HEK293 (cell line): ENCODE data around the gene CORO6.

Experiments used
- CTCF ChIA-PET: fragments of 350-600 bp; formaldehyde crosslinking; extraction: SDS; loops from one replicate; lab custom pipeline; 2021; ENCODE audit warnings: antibody characterized with exemption; lab: Yijun Ruan, JAX
- POLR2A ChIA-PET: fragments of 300-600 bp; formaldehyde crosslinking; extraction: SDS; loops from one replicate; lab custom pipeline; 2020; ENCODE audit warnings: antibody characterized with exemption, inconsistent platforms; lab: Yijun Ruan, JAX
- H3K27ac ChIP-seq: fragments of 200-500 bp; sonication (Bioruptor generic); 2 replicates; pipeline ENCODE4 v1.5.1; 2014; ENCODE audit warnings: low read depth, low read length, control low read depth, inconsistent platforms; ENCODE audit errors: extremely low read depth
- H3K36me3 ChIP-seq, 2 experiments: fragments of 200-500 bp in 1 of 2; sonication (Bioruptor generic) in 1 of 2; 1 replicate in 1 of 2; 2 replicates in 1 of 2; pipeline ENCODE4 v1.5.1; 2014 to 2017; ENCODE audit warnings: inconsistent platforms in 2 of 2, low read length in 2 of 2; ENCODE audit not compliant: control insufficient read depth in 2 of 2, insufficient read depth in 1 of 2
- H3K4me1 ChIP-seq: fragments of 200-500 bp; sonication (Bioruptor generic); 2 replicates; pipeline ENCODE4 v1.5.1; 2014; ENCODE audit warnings: mild to moderate bottlenecking, low read length, inconsistent platforms; ENCODE audit not compliant: control insufficient read depth, insufficient read depth
- H3K4me3 ChIP-seq: 2 replicates; pipeline ENCODE4 v1.5.1; 2011; ENCODE audit warnings: low read depth, mild to moderate bottlenecking, control low read depth, low read length, moderate library complexity
- H3K9me3 ChIP-seq: fragments of 200-500 bp; sonication (Bioruptor generic); 2 replicates; pipeline ENCODE4 v1.5.1; 2014; ENCODE audit warnings: low read depth, low read length, inconsistent platforms; ENCODE audit not compliant: control insufficient read depth, insufficient read depth
- GFI1B ChIP-seq: fragments of 450-650 bp; formaldehyde crosslinking; IDR thresholded peaks from 2 replicates; pipeline ENCODE4 v1.5.1; 2016; ENCODE audit warnings: missing biosample characterization, missing genetic modification characterization
- GLI2 ChIP-seq: fragments of 450-650 bp; formaldehyde crosslinking; IDR thresholded peaks from 2 replicates; pipeline ENCODE4; 2017; ENCODE audit warnings: missing biosample characterization, missing genetic modification characterization, low read depth, borderline replicate concordance
- GLIS1 ChIP-seq: fragments of 450-650 bp; formaldehyde crosslinking; IDR thresholded peaks from 2 replicates; pipeline ENCODE4 v1.5.1; 2016; ENCODE audit warnings: missing biosample characterization, missing genetic modification characterization
- GLIS2 ChIP-seq: fragments of 450-650 bp; formaldehyde crosslinking; IDR thresholded peaks from 2 replicates; pipeline ENCODE4 v1.5.1; 2016; ENCODE audit warnings: missing biosample characterization, missing genetic modification characterization
- IKZF3 ChIP-seq: fragments of 450-650 bp; IDR thresholded peaks from 2 replicates; pipeline ENCODE4 v1.5.0; 2018; ENCODE audit warnings: missing biosample characterization, mild to moderate bottlenecking, missing genetic modification characterization, moderate library complexity
- MYNN ChIP-seq: fragments of 450-650 bp; formaldehyde crosslinking; IDR thresholded peaks from 2 replicates; pipeline ENCODE4 v1.5.1; 2016; ENCODE audit warnings: missing biosample characterization, missing genetic modification characterization, borderline replicate concordance
- RBAK ChIP-seq: fragments of 450-650 bp; formaldehyde crosslinking; IDR thresholded peaks from 2 replicates; pipeline ENCODE4 v1.5.1; 2016; ENCODE audit warnings: missing biosample characterization, missing genetic modification characterization
- YY1 ChIP-seq: fragments of 450-650 bp; formaldehyde crosslinking; IDR thresholded peaks from 2 replicates; pipeline ENCODE4 v1.5.1; 2018; ENCODE audit warnings: missing biosample characterization, missing genetic modification characterization
- ZFP37 ChIP-seq: fragments of 450-650 bp; formaldehyde crosslinking; IDR thresholded peaks from 2 replicates; pipeline ENCODE4 v1.5.1; 2016; ENCODE audit warnings: missing biosample characterization, missing genetic modification characterization
- ZNF292 ChIP-seq: fragments of 450-650 bp; formaldehyde crosslinking; IDR thresholded peaks from 2 replicates; pipeline ENCODE4 v1.5.1; 2016; ENCODE audit warnings: low read depth, missing biosample characterization, missing genetic modification characterization, borderline replicate concordance
- ZNF311 ChIP-seq: fragments of 450-650 bp; formaldehyde crosslinking; IDR thresholded peaks from 2 replicates; pipeline ENCODE4 v1.5.1; 2017; ENCODE audit warnings: missing biosample characterization, missing genetic modification characterization, borderline replicate concordance
- ZNF404 ChIP-seq: fragments of 450-650 bp; formaldehyde crosslinking; IDR thresholded peaks from 2 replicates; pipeline ENCODE4 v1.5.1; 2017; ENCODE audit warnings: missing biosample characterization, missing genetic modification characterization
- ZNF48 ChIP-seq: fragments of 450-650 bp; formaldehyde crosslinking; IDR thresholded peaks from 2 replicates; pipeline ENCODE4 v1.5.1; 2016; ENCODE audit warnings: missing biosample characterization, missing genetic modification characterization
- ZNF571 ChIP-seq: fragments of 450-650 bp; formaldehyde crosslinking; IDR thresholded peaks from 2 replicates; pipeline ENCODE4 v1.5.0; 2017; ENCODE audit warnings: missing biosample characterization, missing genetic modification characterization
- ZNF629 ChIP-seq: fragments of 450-650 bp; formaldehyde crosslinking; IDR thresholded peaks from 2 replicates; pipeline ENCODE4 v1.5.1; 2017; ENCODE audit warnings: missing biosample characterization, missing genetic modification characterization
- ZNF654 ChIP-seq: fragments of 450-650 bp; formaldehyde crosslinking; IDR thresholded peaks from 2 replicates; pipeline ENCODE4 v1.5.1; 2016; ENCODE audit warnings: low read depth, missing biosample characterization, missing genetic modification characterization
- ZNF843 ChIP-seq: fragments of 450-650 bp; formaldehyde crosslinking; IDR thresholded peaks from 2 replicates; pipeline ENCODE4 v1.5.1; 2016; ENCODE audit warnings: missing biosample characterization, missing genetic modification characterization
- TF ChIP-seq, protein P1 (sequence below): fragments of 450-650 bp; formaldehyde crosslinking; IDR thresholded peaks from 2 replicates; pipeline ENCODE4 v1.5.1; 2016; ENCODE audit warnings: missing biosample characterization, missing genetic modification characterization
- TF ChIP-seq, protein P2 (sequence below): fragments of 450-650 bp; formaldehyde crosslinking; IDR thresholded peaks from 2 replicates; pipeline ENCODE4 v1.5.1; 2016; ENCODE audit warnings: missing biosample characterization, missing genetic modification characterization
- TF ChIP-seq, protein P3 (sequence below): fragments of 450-650 bp; formaldehyde crosslinking; IDR thresholded peaks from 2 replicates; pipeline ENCODE4 v1.5.1; 2016; ENCODE audit warnings: missing biosample characterization, missing genetic modification characterization, borderline replicate concordance
- TF ChIP-seq, protein P4 (sequence below): fragments of 450-650 bp; formaldehyde crosslinking; IDR thresholded peaks from 2 replicates; pipeline ENCODE4 v1.5.1; 2016; ENCODE audit warnings: missing biosample characterization, missing genetic modification characterization, borderline replicate concordance

The CORO6 gene

DNA sequence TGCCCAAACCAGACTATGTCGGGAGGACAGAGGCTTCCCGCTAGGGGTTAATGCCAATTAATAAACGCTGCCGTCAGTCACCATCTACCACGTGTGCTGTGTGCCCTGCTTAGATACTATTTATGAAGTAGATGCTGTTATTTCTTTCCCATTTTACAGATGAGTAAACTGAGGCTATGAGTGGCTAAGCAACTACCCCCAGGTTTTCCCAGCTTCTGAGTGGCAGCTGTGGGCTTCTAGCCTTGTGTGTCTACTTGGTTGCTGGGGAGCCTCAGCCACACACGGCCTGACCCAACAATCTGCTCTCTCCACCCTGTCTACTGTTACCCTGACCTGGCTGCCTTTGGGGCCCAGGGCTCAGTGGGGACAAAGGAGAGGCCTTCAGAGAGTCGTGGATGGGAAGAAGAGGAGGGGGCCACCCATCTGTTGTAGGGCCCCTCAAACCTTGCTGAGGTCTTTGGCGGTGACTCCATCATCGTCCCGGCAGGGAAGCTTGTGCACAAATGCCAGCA is 40.4 kb downstream of the CORO6 start:
- Histone ChIP-seq H3K36me3 (peaks cover 11 to 80% of the 10 kb centered on the region in 2 experiments; a peak in 2 of 3 replicates), H3K4me1 (no peaks in the 10 kb centered on the region), H3K4me3 (no peak overlapping the region), H3K27ac (no peak overlapping the region), H3K9me3 (no peaks in the 10 kb centered on the region)
- CTCF ChIA-PET, result interaction anchor here (0.6 to 5.9 kb wide), 9 partner anchors 9 to 1307 kb away, joined by 3 to 74 read pairs (median 5); partner anchors contain the start of genes ABHD15, ANKRD13B and TP53I13
- TF ChIP-seq, protein P1, sequence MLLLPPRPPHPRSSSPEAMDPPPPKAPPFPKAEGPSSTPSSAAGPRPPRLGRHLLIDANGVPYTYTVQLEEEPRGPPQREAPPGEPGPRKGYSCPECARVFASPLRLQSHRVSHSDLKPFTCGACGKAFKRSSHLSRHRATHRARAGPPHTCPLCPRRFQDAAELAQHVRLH (tag by site-specific recombination), result 0 out of 2 replicates have a peak, but pooled peaks have one; percentile 23
- no peak for TF ChIP-seq GLI2 (tag by site-specific recombination)
- no peak for TF ChIP-seq ZFP37
- TF ChIP-seq RBAK (tag by site-specific recombination), result no peak
- no peak for TF ChIP-seq GLIS2 (tag by site-specific recombination)
- POLR2A ChIA-PET, result interaction anchor here (2.0 kb wide), 1 partner anchor 9 kb away, joined by 14 read pairs; no protein-coding TSS in a partner anchor

DNA sequence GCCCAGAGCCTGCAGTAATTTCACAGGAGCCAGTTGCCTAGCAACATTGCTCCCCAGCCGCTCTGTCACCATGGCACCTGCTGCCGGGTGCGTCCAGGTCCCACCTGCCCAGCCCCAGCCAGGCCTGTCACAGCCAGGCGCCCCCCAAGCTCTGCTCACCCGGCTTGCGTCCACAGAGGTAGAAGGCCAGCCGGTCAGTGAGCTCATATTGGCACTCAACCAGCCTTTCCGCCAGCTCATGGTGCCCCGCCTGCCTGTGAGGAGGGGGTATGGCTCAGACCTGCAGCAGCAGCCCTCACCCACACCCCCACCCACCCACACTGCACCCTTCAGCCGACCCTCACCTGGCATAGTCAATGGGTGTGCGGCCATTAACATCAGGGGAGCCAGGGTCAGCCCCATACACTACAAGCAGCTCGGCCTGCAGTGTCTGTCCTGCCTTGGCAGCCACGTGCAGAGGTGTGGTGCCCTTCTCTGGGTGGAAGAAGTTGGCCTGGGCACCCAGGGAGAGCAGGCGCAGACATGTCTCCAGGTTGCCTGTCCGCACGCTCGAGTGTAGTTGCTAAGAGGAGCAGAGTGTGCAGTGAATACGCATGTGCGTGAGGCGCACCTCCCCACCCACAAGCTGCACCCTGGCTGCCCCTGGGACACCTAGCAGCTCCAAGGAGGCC is 41.0 kb downstream of the CORO6 start:
- Histone ChIP-seq H3K4me3 (no peak overlapping the region), H3K9me3 (no peaks in the 10 kb centered on the region), H3K36me3 (peaks cover 11 to 83% of the 10 kb centered on the region in 2 experiments; a peak in 2 of 3 replicates), H3K27ac (no peak overlapping the region), H3K4me1 (no peaks in the 10 kb centered on the region)
- TF ChIP-seq ZNF48 (tag by site-specific recombination) (no peak), ZNF311 (tag by site-specific recombination) (no peak), MYNN (tag by site-specific recombination) (0 out of 2 replicates have a peak, but pooled peaks have one; percentile 30), GFI1B (no peak), GLIS1 (0 out of 2 replicates have a peak, but pooled peaks have one; percentile 15), ZNF404 (no peak), ZNF629 (tag by site-specific recombination) (no peak), ZNF654 (tag by site-specific recombination) (no peak), ZNF843 (tag by site-specific recombination) (no peak), YY1 (tag by site-specific recombination) (no peak), ZNF292 (tag by site-specific recombination) (no peak), ZNF571 (tag by site-specific recombination) (no peak), IKZF3 (tag by site-specific recombination) (no peak)
- TF ChIP-seq, protein P2, sequence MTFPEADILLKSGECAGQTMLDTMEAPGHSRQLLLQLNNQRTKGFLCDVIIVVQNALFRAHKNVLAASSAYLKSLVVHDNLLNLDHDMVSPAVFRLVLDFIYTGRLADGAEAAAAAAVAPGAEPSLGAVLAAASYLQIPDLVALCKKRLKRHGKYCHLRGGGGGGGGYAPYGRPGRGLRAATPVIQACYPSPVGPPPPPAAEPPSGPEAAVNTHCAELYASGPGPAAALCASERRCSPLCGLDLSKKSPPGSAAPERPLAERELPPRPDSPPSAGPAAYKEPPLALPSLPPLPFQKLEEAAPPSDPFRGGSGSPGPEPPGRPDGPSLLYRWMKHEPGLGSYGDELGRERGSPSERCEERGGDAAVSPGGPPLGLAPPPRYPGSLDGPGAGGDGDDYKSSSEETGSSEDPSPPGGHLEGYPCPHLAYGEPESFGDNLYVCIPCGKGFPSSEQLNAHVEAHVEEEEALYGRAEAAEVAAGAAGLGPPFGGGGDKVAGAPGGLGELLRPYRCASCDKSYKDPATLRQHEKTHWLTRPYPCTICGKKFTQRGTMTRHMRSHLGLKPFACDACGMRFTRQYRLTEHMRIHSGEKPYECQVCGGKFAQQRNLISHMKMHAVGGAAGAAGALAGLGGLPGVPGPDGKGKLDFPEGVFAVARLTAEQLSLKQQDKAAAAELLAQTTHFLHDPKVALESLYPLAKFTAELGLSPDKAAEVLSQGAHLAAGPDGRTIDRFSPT (tag by site-specific recombination), result 0 out of 2 replicates have a peak, but pooled peaks have one; percentile 13
- TF ChIP-seq, protein P3, sequence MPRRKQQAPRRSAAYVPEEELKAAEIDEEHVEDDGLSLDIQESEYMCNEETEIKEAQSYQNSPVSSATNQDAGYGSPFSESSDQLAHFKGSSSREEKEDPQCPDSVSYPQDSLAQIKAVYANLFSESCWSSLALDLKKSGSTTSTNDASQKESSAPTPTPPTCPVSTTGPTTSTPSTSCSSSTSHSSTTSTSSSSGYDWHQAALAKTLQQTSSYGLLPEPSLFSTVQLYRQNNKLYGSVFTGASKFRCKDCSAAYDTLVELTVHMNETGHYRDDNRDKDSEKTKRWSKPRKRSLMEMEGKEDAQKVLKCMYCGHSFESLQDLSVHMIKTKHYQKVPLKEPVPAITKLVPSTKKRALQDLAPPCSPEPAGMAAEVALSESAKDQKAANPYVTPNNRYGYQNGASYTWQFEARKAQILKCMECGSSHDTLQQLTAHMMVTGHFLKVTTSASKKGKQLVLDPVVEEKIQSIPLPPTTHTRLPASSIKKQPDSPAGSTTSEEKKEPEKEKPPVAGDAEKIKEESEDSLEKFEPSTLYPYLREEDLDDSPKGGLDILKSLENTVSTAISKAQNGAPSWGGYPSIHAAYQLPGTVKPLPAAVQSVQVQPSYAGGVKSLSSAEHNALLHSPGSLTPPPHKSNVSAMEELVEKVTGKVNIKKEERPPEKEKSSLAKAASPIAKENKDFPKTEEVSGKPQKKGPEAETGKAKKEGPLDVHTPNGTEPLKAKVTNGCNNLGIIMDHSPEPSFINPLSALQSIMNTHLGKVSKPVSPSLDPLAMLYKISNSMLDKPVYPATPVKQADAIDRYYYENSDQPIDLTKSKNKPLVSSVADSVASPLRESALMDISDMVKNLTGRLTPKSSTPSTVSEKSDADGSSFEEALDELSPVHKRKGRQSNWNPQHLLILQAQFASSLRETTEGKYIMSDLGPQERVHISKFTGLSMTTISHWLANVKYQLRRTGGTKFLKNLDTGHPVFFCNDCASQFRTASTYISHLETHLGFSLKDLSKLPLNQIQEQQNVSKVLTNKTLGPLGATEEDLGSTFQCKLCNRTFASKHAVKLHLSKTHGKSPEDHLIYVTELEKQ, result no peak
- TF ChIP-seq, protein P4, sequence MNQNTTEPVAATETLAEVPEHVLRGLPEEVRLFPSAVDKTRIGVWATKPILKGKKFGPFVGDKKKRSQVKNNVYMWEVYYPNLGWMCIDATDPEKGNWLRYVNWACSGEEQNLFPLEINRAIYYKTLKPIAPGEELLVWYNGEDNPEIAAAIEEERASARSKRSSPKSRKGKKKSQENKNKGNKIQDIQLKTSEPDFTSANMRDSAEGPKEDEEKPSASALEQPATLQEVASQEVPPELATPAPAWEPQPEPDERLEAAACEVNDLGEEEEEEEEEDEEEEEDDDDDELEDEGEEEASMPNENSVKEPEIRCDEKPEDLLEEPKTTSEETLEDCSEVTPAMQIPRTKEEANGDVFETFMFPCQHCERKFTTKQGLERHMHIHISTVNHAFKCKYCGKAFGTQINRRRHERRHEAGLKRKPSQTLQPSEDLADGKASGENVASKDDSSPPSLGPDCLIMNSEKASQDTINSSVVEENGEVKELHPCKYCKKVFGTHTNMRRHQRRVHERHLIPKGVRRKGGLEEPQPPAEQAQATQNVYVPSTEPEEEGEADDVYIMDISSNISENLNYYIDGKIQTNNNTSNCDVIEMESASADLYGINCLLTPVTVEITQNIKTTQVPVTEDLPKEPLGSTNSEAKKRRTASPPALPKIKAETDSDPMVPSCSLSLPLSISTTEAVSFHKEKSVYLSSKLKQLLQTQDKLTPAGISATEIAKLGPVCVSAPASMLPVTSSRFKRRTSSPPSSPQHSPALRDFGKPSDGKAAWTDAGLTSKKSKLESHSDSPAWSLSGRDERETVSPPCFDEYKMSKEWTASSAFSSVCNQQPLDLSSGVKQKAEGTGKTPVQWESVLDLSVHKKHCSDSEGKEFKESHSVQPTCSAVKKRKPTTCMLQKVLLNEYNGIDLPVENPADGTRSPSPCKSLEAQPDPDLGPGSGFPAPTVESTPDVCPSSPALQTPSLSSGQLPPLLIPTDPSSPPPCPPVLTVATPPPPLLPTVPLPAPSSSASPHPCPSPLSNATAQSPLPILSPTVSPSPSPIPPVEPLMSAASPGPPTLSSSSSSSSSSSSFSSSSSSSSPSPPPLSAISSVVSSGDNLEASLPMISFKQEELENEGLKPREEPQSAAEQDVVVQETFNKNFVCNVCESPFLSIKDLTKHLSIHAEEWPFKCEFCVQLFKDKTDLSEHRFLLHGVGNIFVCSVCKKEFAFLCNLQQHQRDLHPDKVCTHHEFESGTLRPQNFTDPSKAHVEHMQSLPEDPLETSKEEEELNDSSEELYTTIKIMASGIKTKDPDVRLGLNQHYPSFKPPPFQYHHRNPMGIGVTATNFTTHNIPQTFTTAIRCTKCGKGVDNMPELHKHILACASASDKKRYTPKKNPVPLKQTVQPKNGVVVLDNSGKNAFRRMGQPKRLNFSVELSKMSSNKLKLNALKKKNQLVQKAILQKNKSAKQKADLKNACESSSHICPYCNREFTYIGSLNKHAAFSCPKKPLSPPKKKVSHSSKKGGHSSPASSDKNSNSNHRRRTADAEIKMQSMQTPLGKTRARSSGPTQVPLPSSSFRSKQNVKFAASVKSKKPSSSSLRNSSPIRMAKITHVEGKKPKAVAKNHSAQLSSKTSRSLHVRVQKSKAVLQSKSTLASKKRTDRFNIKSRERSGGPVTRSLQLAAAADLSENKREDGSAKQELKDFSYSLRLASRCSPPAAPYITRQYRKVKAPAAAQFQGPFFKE (tag by site-specific recombination), result no peak
- CTCF ChIA-PET, result interaction anchor here (0.6 to 5.9 kb wide), 13 partner anchors 11 to 1307 kb away, joined by 3 to 74 read pairs (median 5); partner anchors contain the start of genes ABHD15, ANKRD13B and TP53I13
- POLR2A ChIA-PET, result interaction anchor here (0.6 to 2.0 kb wide), 4 partner anchors 10 to 223 kb away, joined by 3 to 14 read pairs (median 6); no protein-coding TSS in a partner anchor
